22Rv1 (cell line): Measurements from ENCODE around the gene ROR1.

Experiments used
- H3K27ac ChIP-seq: fragments of 450-650 bp; 2 replicates; pipeline ENCODE4 v1.5.1; 2017
- ZFX ChIP-seq: fragments of 450-650 bp; IDR thresholded peaks from 2 replicates; pipeline ENCODE4 v1.6.1; 2017; ENCODE audit warnings: antibody characterized with exemption, borderline replicate concordance
- TF ChIP-seq, protein P1 (sequence below): fragments of 450-650 bp; IDR thresholded peaks from 2 replicates; pipeline ENCODE4 v1.5.1; 2017; ENCODE audit warnings: mild to moderate bottlenecking

The ROR1 gene

DNA sequence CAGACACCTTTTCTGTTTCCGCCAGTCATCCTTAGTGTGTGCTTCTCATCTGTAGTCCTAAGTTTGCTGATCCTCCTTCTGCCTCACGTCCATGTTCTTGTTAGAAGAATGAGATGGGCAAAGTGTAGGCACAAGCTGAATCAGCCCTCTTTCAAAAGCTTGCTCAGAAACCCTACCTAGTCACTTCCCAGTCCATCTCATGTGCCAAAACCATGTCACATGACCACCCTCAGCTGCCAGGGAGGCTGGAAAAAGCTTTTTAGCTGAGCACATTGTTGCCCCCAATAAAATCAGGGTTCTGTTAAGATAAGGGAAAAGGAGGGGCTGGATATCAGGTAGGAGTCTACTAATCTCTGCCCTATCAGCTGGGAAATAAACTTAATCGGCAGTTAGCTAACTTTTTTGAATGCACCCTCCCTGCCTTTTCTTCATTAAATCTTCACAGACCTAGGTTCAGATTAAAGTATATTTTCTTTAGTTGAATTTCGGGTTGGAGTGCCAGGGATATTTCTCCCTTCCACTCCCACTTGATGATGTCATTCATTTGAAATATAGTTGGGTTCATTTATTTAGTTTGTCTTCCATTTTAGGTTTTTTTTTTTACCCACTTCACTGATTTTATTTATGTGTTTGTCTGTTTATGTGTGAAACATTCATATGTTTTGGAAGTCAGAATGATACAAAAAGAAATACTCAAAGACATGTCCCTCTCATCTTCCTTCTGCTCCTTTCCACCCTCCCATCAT lies 129.2 kb downstream of the ROR1 start:
- H3K27ac ChIP-seq: no peak overlapping the region
- no peak for TF ChIP-seq ZFX
- TF ChIP-seq, protein P1, sequence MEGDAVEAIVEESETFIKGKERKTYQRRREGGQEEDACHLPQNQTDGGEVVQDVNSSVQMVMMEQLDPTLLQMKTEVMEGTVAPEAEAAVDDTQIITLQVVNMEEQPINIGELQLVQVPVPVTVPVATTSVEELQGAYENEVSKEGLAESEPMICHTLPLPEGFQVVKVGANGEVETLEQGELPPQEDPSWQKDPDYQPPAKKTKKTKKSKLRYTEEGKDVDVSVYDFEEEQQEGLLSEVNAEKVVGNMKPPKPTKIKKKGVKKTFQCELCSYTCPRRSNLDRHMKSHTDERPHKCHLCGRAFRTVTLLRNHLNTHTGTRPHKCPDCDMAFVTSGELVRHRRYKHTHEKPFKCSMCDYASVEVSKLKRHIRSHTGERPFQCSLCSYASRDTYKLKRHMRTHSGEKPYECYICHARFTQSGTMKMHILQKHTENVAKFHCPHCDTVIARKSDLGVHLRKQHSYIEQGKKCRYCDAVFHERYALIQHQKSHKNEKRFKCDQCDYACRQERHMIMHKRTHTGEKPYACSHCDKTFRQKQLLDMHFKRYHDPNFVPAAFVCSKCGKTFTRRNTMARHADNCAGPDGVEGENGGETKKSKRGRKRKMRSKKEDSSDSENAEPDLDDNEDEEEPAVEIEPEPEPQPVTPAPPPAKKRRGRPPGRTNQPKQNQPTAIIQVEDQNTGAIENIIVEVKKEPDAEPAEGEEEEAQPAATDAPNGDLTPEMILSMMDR: no peak

DNA sequence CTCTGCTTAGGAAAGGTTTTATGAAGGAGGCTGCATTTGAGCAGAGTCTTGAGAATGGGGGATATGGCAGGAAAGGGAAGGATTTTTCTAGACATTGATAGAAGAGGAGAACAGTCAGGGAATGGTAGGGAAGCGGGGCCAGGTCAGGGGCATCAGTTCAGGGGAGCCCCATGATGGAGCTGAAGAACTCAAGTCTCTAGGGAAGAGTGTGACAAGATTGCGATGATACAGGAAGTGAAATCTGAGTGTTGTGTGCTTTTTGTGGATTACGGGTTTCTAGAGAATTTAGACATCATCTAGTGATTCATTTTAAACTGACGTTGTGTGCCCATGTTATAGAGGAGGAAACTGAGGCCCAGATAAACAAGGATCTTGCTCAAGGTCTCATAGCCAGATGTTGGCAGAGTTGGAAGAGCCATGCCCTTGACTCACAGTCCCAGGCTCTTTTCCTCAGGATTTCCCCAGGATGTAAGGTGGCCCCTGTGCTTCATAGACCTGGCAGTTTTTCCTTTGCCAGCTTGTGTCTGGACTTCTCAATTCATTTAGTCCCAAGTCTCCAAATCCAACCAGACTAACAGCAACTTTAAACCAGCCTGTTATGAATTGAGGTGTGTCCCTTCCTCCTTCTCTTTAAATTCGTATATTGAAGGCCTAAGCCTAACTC lies 130.3 kb downstream of the ROR1 start:
- H3K27ac ChIP-seq: no peak overlapping the region
- TF ChIP-seq, protein P1: no peak
- TF ChIP-seq ZFX: no peak

DNA sequence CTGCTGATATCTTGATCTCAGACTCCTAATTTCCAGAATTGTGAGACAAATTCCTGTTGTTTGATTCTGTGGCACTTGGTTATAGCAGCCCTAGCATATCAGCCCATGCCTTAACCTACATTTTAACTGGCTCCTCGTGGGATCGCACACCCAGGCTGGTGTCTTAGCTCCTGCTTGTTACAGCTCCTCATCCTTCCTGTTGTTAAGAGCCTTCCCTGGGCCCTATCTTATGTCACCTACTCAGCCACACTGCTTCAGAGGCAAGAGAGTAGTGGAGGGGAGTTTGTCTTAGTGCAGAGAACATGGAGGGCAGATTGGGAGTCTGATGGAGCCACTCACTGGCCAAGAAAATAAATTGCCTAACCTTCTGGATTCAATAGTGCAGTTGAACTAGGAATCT lies 131.0 kb downstream of the ROR1 start:
- TF ChIP-seq, protein P1: no peak
- no peak for TF ChIP-seq ZFX
- H3K27ac ChIP-seq: no peak overlapping the region

DNA sequence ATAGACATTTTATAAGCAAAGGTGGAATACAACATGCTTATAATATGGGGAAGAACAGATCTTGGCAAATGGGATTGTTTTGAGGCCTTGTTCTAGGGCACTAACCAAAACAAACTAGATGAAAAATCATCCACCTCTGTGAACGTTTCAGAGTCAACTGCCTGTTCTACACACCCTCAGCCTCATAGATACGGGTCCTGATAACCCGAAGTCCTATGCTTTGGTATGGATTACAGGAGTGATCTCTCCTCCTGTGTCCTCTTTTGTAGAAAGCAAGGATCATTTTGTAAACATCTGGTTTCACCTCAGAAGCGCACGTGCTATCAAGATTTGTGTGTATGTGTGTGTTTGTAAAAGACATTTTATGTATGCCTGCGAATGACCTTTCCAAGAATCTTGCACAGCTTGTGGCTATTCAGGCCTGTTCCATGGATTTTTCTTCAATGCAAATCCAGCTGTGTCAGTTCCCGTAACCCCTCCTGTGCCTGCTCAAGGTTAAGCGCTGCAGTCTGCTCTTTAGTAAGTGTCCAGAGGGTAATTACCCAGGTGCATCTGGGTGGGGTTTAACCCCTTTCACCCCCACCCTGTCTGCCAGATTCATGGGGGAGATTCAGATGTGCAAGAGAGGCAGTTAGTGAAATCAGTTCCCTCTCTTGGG lies 132.4 kb downstream of the ROR1 start:
- no peak overlapping the region for H3K27ac ChIP-seq
- no peak for TF ChIP-seq ZFX
- TF ChIP-seq, protein P1: no peak

DNA sequence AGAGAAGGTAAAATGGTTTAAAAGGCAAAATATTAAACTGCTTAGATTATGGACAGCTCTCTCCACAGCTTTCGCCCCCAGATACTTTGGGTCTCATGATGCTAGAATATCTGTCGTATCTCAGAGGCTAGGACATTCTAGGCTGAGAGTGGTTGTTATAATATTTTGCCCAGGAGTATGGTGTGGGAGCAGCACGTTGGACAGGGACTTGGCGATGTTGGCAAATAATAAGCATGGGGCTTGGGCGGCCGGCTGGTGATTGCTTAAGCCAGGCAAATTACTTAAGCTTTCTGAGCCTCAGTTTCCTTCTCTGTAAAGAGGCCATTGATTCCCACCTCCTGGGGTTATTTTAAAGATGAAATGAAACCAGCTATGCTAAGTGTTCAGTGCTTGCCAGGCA lies 133.2 kb downstream of the ROR1 start:
- no peak for TF ChIP-seq ZFX
- TF ChIP-seq, protein P1: no peak
- no peak overlapping the region for H3K27ac ChIP-seq

DNA sequence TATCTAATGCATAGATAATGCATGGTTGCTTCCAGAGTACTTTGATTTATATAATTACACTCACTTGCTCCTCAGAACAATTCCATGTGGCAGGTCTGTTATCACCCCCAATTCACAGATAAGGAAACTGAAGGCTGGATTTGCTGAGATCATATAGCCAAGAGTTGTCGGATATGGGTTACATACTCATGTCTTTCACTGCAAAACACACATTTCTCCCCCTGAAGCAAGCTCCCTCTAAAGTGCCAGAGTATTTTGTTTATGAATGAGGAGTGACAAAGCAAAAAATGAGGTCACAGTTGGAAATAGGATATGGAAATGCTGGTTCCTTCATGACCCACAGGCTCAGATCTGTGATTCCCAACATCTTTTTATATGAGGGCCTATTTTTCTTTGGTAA lies 134.2 kb downstream of the ROR1 start:
- no peak overlapping the region for H3K27ac ChIP-seq
- TF ChIP-seq, protein P1: no peak
- no peak for TF ChIP-seq ZFX

DNA sequence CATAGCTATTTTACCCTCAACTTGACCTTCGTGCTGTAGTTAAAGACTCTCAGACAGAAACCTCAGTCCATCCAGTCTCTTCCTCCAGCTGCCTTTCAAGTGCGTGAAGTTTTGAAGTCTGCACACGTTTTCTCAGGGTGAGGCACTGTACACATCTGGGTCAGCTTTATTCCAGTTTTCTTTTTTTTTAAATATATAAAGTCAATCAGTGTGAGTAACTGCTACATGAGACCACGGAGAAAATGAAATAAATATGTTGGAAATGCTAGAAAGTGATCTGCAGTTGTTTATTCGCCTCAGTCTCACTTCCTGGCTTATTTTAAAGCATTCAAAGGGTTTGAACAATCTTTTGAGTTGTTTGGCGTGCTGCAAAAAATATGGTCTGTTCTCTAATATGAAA lies 135.7 kb downstream of the ROR1 start:
- H3K27ac ChIP-seq: no peak overlapping the region
- TF ChIP-seq, protein P1: no peak
- TF ChIP-seq ZFX: no peak
